ENCODE measurements around the gene NEDD8.

Gene NEDD8

DNA sequence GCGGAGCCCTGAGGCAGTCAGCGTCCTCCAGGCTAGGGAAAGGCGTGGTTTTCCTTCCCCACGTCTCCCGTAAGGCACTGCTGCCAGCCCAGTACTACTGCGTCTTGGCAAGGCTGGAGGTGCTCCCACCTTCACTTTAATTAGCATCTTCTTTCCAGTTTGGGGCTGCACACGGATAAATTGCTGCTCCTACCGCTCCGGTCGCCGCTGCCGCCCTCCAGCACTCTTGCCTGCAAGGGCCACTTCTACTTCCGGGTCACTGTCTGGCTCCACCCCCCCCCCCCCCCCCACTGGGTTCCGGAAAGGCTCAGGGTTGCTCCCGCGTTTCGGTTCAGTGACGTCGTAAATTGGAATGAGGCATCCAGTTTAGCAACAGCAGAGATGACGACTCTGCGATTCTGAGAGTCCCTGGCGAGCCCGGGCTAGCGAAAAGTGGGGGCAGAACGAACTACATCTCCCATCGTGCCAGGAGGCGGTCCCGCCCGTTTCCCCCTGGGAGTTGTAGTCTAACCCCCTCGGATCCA, at the start of gene NEDD8:
NEDD8 (minus strand) TSS at position 247 of the 524 bp plus-strand sequence; CDS start at position 147, 100 bp downstream.
- peak; percentile 76 to 94 (median 79) for DNase-seq

GRCh38 chr14:24281636-24282035, 49.5 kb upstream of the NEDD8 start:
- DNase-seq = no peak

DNA sequence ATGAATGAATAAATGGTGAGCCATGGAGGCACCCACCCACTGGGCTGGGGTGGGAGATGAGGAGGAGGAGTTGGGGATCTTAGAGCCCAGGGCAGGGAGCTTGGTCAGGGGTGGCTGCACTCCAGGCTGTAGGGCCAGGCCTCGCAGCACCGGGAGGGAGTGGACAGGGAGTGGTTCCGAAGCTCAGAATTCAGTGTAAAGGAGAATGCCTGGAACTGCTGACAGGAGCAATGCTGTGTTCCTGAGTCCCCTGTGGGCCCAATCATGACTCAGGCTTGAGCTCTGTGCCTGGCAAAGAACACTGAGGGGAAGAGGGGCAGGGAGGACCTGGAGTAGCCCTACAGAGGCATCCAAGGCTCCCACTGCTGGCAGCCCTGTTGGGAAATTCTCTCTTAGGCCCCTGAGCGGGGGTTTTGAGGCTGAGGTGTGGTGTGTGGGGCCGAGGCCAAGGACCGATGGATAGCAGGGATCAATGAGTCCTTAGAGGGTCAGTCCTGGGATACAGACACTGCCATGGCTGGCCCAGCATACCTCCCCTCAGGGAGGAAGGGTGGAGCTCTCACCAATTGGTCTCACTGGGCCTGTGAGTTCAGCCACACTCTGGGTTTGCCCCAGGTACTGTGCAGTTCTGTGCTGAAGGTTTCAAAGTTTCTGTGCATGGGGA, 48.8 kb upstream of the NEDD8 start:
- DNase-seq = no peak

GRCh38 chr14:24279301-24280186, 47.4 kb upstream of the NEDD8 start:
- DNase-seq = no peak

DNA sequence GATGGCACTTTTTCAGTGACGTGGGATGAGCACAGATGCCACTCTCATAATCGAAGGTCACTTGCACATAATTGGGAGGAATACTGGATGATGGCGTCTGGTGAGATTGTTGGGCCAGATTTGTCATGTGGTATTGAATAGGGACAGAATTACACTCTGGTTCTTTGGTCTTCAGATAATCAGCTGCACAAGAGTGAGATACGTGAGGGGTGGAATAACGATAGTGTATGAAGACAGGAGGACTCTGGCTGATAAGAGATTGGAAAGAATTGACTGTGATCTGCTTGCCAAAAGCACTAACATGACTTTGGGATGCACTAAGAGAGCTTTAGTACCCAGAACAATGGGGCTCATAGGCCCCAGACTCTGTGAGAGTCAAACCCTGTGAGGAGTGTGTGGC, 46.3 kb upstream of the NEDD8 start:
- DNase-seq = no peak

- no peak for DNase-seq
These were observed 45.6 kb upstream of the NEDD8 start for GRCh38 chr14:24277606-24278321.

GRCh38 chr14:24277071-24277470, 44.9 kb upstream of the NEDD8 start:
- DNase-seq = no peak

DNA sequence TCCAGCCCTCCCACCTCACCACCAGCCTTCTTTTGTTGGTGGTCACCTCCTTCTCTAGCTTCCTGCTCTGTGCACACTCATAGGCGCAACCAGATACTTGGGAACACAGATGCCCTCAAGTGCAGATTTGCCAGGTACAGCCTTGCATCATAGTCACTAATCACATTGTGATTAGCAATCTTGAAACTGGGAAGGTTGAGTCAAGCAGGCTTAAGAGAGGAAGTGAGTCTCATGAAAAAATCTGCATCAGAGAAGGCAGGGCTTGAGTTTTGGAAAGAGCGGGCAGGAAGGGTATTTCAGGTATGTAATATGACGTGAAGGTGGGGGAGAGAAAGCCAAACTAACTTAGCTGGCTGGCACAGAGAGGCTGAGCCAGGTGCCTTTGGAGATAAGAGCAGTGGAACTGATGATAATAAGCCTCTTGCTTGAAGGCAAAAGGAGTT, 42.0 kb upstream of the NEDD8 start:
- DNase-seq = no peak

DNA sequence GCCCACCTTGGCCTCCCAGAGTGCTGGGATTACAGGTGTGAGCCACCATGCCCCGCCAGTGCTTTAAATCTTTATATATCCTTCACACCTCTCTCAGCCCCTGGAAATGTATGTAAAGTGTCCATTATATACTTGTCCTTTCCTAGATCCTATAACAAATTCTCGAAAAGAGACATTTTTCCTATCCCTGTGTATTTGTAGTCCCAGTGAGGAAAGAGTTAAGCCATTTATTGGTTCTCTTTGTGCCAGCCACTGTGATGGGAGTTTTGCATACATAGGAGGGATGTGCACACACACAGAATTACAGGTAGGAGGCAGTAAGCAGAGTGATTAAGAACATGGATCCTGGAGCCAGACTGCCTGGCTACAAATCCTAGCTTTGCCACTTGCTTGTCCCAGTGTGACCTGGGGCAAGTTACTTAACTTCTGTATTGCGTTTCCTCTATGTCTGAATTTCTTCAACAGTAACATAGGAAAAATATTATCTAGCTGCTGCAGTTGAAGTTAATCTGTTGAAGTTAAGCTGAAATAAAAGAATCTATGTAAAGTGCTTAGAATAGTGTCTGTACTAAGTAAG, 41.3 kb upstream of the NEDD8 start:
- DNase-seq = no peak

GRCh38 chr14:24272467-24272866, 40.3 kb upstream of the NEDD8 start:
- DNase-seq = no peak

- no peak for DNase-seq
These were observed 39.7 kb upstream of the NEDD8 start for GRCh38 chr14:24271834-24272263.

DNA sequence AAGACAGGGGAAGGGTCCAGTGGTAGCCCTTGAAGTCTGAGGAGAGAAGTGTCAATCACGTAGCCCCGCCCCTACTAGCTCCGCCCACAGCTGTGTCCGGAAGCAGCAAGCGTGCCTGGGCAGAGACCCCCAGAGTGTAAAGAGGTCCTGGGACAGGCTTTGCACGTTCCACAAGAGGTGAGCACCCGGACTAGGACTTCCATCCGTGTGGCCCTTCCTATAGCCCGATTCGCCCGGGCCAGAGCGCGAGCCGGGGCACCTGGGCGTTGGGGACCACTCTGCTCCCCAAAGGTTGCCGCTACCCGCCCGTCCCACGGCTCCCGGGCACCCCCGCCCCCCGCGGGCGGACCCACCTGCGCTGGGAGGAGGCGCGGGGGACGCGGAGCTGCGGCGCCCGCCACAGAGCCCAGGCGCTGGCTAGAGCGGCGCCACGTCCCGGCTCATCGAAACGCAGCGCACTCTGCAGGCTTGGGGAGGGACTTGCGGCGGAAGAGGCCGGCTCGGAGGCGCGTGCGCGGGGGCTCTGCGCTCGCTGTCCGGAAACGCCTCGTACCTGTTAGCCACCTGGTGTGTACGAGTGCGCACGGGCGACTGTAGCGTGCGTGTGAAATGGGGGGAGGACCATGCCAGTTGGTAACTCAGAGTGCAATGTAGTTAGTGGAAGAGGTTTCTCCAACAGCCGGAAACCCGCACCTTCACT, 39.1 kb upstream of the NEDD8 start, which contains the start of gene RABGGTA:
RABGGTA (minus strand) TSS at position 464 of the 700 bp plus-strand sequence. CDS start 482 bp downstream, outside the sequence.
- peak; percentile 71 to 88 (median 80) for DNase-seq

- no peak for DNase-seq
These were observed 38.5 kb upstream of the NEDD8 start for GRCh38 chr14:24270537-24271133.

DNA sequence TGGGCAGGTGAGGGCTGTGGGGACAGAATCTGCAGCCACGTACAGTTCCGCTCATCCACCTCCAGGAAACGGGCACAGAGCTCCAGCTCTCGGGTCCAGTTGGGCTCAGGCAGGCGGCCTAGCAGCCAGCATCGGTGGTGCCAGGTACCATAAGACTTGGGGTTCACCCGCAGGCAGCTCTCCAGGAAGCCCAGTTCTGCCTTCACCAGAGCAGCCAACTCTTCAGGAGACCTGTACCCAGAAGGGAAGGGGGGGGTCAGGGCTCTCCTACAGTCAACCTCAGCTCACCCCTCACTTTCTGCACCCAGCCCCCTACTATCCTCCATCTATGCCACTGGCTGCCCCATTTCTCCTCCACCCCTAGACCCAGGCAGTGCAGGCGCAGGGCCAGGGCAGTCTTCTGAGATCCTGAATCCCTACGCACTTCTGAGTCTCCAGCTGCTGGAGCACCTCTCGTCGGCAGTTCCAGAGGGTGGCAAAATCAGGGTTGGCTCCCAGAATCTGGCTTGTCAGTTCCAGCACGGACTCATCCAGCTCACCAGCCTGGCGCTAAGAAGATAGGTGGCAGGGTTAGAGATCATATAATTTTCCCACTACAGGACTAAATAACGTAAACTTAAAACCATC, 37.9 kb upstream of the NEDD8 start:
- DNase-seq = no peak

- DNase-seq = no peak
These were observed 37.2 kb upstream of the NEDD8 start for GRCh38 chr14:24269368-24269767.

- no peak for DNase-seq
These were observed 36.1 kb upstream of the NEDD8 start for GRCh38 chr14:24268225-24268624.

- no peak for DNase-seq
These were observed 35.3 kb upstream of the NEDD8 start for GRCh38 chr14:24267516-24267915.

GRCh38 chr14:24266344-24267244, 34.4 kb upstream of the NEDD8 start:
- DNase-seq = no peak

GRCh38 chr14:24264298-24264697, 32.1 kb upstream of the NEDD8 start:
- no peak for DNase-seq

DNA sequence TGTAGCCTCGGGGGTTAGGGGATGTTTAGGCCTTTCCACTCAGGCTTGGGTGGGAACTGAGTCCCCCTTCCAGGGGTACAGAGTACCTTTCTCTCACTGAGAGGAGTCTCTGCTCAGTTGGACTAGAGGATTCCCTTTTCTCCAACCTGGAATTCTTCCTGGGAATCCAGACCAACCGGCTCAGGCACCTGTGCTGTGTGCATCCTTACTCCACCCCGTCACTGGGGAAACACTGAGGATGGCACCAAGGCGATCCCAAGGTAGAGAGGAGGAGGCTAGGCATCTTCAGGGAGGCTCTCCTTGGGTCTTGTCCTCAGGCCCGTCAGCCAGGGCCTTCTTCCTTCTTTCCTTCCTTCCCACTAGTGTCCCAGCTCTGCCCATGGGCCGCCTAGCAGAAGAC, 31.7 kb upstream of the NEDD8 start:
- DNase-seq = no peak
